D721Med (cell line): ENCODE results near the gene RNU6-8.

Experiments used
- DNase-seq: peaks from one replicate; pipeline ENCODE4 v3.0.0; 2011; ENCODE audit warnings: low spot score; ENCODE audit not compliant: insufficient read length
- FAIRE-seq: peaks from 2 replicates; lab custom pipeline; 2011; peaks lifted over from hg19 to GRCh38; lab: Jason Lieb, UNC
- TF ChIP-seq, protein P1 (sequence below): IDR thresholded peaks from 2 replicates; pipeline ENCODE4 v1.5.1; 2012; ENCODE audit warnings: mild to moderate bottlenecking, control low read depth; ENCODE audit not compliant: insufficient read depth; ENCODE audit errors: missing control alignments

RNU6-8 gene

DNA sequence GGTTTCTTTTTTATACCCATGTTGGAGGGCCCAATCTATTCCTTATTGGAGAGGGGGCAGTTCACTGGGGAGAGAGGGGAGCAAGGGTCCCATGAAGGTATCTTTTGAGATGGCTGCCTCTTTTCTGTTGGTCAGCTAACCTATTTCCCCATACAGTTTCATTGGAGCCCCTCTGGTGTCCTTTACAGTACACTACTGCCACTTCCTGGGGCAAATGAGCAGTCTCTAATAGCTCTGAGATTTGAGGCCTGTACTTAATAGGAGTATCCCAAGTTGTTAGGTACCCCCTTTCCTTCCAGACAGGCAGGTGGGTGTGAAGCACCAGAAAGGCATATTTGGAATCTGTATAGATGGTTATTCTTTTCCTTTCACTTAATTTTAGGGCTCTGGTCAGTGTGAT lies 41.3 kb upstream of the RNU6-8 start:
- DNase-seq, result no peak
- no peak for FAIRE-seq
- TF ChIP-seq, protein P1, sequence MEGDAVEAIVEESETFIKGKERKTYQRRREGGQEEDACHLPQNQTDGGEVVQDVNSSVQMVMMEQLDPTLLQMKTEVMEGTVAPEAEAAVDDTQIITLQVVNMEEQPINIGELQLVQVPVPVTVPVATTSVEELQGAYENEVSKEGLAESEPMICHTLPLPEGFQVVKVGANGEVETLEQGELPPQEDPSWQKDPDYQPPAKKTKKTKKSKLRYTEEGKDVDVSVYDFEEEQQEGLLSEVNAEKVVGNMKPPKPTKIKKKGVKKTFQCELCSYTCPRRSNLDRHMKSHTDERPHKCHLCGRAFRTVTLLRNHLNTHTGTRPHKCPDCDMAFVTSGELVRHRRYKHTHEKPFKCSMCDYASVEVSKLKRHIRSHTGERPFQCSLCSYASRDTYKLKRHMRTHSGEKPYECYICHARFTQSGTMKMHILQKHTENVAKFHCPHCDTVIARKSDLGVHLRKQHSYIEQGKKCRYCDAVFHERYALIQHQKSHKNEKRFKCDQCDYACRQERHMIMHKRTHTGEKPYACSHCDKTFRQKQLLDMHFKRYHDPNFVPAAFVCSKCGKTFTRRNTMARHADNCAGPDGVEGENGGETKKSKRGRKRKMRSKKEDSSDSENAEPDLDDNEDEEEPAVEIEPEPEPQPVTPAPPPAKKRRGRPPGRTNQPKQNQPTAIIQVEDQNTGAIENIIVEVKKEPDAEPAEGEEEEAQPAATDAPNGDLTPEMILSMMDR, result peak; percentile 41

DNA sequence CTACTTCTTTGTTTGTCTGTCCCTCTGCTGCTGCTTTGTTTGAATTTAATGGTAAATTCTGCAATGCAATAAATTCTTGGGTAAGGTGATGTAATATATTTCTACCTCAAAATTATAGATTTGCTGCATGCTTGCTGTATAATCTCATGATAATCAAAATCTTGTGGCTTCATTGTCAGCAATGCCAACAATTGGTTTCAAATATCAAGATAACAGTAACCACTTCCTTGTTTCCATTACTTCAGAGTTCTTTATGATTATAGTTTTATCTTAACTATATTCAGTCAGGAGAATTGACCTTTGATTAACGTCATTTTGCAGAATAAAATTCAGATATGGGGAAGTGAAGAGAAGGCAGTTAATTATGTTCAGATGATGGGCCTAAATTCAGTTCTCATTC lies 30.2 kb upstream of the RNU6-8 start:
- TF ChIP-seq, protein P1, result no peak
- DNase-seq (no peak), FAIRE-seq (no peak)

DNA sequence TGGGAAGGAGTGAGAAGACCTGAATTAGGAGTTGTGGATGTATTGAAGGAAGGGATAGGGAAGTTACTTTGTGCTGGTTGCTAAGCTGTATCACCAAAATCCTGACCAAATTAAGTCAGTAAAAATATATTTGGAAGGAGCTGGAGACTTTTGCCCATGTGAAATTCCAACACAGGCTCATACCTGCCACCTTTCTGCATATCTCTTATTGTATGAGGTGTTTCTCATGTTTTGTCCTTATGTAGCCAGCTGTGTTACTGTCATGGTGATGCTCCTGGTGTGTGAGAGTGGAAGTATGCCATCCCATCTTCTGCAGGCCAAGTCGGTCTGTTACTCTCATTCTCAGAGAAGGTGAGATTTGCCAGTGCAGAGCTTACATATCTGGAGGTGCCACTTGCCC lies 29.4 kb upstream of the RNU6-8 start:
- TF ChIP-seq, protein P1, result no peak
- FAIRE-seq (no peak), DNase-seq (no peak)

DNA sequence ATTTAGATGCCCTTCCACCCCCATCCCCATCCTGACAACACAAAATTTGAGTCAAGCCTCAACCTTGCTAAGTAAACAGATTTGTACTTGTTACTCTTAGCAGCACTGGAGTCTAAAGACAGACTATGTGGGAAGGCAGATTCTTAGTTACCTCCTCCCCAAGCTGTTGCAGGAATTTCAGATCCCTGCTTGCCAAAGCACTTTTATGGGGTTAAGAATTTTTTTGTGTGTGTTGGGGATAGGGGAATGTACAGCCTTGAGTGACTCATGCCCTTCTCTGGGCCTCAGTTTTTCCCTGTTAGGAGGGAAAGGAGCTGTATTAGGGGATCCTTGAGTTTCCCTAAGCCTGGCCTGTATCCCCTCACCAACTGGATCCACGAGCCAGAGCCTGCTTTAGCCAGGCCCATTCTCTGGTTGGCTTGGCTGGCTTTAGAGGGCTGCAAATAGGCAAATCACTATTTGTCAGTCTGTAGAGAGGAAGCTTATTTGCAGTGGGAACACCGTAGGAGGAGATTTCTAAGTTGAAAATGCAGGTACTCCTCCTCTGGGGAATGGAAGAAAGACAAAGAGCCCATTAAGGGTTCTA lies 27.7 kb upstream of the RNU6-8 start:
- TF ChIP-seq, protein P1, result no peak
- DNase-seq (no peak), FAIRE-seq (no peak)

DNA sequence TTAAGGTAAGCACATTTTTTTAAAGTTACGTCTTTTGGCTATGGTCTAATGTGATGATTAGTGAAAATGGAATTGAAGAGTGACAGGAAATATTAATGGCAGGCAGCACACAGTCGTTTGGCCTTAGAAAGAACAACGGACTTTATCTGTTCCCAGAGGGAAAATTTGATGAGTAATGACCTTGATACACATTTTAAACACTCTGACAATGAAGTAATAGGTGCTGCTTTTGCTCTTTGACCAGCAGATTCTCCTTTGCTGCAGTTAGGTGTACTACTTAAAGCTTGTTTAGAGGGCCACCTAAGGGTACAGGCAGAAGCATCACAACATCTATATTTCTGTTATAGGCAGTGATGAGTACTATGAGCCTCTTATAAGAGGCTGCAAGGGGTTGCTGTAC lies 27.1 kb upstream of the RNU6-8 start:
- FAIRE-seq, result no peak
- no peak for DNase-seq
- TF ChIP-seq, protein P1, result no peak

DNA sequence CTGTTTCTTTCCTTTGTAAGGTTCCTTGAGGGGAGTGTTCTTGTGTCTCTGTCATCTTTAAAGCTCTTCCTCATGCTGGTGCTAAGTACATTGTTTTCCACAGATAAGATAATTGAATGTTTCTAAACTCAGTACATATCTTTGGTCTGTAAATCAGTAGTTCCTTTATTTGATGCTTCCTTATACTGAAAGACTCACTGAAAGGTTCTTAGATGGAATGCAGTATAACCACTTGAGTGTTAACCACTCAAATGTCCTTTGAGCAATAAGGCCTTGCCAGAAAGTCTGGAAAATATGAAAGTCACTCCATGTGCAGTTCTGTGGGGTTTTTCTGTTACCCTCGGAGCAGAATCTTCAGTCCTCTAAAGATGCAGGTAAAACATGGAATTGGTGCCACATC lies 23.0 kb upstream of the RNU6-8 start:
- peak; percentile 69 for FAIRE-seq
- no peak for DNase-seq
- TF ChIP-seq, protein P1, result no peak

DNA sequence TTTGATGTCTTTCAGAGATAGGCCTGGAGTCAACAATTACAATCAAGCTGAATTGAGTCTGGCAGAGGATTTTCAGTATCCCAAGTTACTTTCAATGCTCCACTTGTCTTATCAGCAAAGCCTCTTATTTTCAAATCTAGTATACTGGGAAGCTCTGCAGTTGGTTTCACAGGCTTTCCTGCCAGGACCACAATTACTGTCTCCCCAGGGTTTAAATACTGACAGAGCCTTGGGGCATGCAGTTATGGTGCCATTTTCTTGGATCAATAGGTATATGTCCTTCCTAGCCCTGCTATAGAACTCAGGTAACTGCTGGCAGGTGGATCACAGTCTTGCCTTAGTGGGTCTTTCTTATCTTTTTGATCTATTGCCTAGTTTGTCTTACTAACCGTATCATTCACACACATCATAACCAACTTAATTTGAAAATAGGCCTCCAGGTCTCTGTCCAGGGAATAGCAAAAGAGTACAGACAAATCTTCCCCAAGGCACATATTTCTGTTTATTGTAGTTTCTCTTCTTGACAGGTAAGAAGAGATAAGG lies 22.4 kb upstream of the RNU6-8 start:
- DNase-seq, result no peak
- TF ChIP-seq, protein P1, result no peak
- FAIRE-seq, result no peak
